NK-92 treated with Interleukin-12 subunit alpha and Interleukin-12 subunit beta, amount 100 ng/mL, for 24 hours (cell line): ENCODE data around the gene HOXA7.

Experiments
- DNase-seq: peaks from one replicate; lab custom pipeline; 2025; lab: John Stamatoyannopoulos, UW

The HOXA7 gene

DNA sequence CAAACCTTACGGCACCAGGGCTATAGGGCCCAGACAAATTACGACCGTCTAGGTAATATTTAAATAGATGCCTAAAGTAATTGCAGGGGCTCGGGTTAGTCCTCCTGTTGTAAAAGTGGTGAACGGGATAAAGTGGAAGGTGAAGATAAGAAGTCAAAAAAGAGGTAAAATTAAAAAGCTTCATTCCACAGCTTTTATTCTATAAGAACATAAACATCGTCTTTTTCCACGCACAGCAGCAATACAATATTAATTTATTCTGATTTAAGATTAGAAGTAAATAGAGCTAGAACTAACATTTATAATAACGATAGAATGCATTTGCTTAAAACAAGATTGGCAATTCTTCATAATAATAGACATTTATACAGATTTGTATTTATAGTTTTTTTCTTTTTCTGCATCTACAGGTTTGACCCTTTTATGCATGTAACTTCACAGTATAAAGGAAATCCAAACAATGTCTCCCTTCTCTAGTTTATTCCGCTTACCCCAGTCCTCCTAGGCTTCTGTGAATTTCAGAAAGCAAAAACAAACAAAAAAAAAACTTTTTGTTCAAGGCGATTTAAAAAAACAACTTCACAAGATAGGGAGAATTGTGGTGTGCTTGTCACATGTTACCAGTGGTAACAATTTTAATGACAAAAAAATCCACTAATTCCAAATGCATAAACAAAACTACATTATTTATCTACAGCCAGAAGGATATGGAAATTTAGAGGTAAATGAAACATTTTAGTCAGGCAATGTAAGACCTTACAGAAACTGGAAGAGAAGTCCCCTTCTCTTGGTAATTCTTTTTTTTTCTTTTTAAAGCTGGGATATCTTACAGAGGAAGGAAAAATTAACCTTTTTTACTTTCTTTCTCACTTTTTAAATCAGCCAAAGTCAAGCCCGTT lies 14.2 kb upstream of the HOXA7 start:
- DNase-seq, result no peak

DNA sequence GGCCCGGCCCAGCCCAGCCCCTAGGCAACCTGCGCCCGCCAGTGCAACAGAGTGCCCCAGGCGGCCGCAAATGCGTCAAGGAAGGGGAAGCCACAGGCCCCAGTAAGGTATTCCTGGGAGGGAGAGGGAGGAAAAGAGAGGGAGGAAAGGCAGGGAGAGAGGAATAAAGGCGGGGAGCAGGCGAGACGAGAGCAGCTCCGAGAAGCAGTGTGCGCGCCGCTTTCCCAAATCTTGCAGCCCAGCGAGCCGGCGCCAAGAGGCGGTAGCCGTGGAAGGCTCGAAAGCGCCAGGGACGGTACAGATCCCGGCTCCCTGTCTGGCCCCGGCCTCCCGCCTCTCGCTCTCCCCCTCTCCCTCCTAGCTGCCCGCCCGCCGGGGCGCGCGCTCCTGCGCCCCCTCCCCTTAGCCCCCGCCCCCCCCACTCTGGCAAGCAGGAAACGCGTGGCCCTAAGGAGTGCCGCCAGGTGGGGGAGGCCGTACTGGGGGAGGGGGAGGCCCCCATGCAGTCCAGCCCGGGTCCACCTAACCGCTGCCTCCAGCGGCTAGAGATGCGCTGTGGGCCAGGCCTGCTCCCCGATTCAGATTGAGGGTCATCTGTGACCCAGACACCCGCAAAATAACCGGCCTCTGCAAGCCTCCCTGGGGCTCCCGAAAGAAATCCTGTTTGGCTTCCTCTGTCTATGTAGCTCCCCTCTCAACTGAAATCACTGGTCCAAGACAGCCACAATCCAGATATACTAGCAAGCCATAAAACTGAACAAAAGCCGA lies 13.4 kb upstream of the HOXA7 start:
- peak; percentile 56 for DNase-seq

DNA sequence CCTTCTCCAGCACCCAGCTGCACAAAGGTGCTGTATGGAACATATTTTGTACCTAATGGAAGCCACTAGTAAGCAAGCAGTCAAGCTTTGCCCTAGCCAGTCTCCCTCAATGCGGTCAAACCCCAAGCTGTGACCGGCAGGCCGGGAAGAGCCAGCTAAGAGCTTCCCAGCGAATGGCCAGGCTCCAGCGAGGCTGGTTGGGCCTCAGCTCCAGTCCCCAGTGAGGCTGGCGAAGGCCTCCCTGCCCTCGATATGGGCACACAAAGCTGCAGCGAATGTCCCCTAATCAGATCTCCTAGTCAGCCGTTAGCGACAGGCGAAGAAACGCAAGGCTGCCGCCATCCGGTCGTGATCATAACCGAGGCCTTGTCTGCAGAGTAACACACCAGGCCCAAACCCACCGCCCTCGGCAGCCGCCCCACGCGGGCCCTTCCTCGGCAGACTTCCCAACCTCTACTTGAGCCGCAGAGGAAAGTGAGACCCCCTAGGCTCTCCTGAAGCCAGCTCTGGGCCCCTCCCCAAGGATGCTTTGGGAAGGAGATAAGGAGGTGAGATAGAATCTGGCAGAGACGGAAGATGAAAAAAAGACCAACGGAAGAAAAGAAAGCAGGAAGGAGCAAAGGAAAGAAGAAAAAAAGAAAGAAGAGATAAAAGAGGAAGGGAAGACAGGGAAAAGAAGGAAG lies 11.9 kb upstream of the HOXA7 start:
- DNase-seq, result peak; percentile 70

GRCh38 chr7:27167916-27168264 lies 11.4 kb upstream of the HOXA7 start:
- DNase-seq, result no peak

DNA sequence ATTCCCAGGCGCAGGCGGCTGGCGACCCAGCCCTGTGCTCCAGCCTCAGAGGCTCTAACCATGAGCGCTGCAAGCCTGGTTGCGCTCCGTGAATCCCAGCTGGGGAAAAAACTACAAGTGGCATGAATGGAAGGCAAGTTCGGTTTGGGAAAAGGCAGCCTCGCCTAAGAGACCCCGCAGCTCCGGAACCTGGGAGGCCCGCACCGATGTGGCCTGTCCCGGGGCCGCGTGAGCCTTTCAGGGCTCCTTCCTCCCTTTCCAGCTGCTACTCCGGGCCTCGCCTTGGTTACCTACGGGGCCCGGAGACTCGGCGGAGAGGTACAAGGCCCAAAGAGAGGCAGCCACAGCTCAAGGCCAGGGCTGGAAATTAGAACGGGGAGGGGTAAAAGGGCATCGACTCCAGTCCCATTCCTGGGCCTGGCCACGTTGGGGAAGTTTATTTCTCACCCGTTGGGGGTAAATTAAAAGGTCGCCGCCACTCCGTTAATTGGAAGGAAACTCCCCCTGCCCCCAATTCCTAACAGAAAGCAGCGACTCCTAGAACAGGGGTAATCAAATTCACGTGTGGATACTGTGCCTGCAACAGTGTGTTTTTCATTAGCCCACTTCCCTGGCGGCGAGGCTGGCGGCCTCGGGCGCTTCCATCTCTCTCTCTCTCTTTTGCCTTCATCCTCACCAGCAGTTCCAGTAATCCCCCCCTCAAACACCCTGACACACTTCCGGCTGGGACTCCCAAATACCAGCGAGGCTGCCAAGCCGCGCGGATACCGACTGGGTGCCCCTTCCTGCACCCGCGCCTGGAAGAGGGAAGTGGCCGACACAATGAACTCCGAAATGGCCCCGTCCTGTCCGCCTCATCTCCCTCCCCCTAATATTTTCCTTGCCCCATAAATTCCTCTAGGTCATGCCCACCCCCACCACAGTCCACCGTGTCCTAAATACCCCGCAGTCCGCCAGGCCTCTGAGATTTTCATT lies 10.3 kb upstream of the HOXA7 start:
- DNase-seq, result no peak

- no peak for DNase-seq
Measured at GRCh38 chr7:27165996-27166530, 9.6 kb upstream of the HOXA7 start.

- DNase-seq, result peak; percentile 79
Measured at GRCh38 chr7:27165089-27165995, 8.9 kb upstream of the HOXA7 start, which contains the start of gene HOXA9. Gene HOXA9, minus strand, starts transcription at chr7:27165537. Its CDS starts 80 bp downstream, at chr7:27165457.

- peak; percentile 21 for DNase-seq
Measured at GRCh38 chr7:27164367-27165088, 8.1 kb upstream of the HOXA7 start.

GRCh38 chr7:27164045-27164366 lies 7.5 kb upstream of the HOXA7 start:
- no peak for DNase-seq

GRCh38 chr7:27163288-27164044 lies 7.0 kb upstream of the HOXA7 start:
- no peak for DNase-seq

DNA sequence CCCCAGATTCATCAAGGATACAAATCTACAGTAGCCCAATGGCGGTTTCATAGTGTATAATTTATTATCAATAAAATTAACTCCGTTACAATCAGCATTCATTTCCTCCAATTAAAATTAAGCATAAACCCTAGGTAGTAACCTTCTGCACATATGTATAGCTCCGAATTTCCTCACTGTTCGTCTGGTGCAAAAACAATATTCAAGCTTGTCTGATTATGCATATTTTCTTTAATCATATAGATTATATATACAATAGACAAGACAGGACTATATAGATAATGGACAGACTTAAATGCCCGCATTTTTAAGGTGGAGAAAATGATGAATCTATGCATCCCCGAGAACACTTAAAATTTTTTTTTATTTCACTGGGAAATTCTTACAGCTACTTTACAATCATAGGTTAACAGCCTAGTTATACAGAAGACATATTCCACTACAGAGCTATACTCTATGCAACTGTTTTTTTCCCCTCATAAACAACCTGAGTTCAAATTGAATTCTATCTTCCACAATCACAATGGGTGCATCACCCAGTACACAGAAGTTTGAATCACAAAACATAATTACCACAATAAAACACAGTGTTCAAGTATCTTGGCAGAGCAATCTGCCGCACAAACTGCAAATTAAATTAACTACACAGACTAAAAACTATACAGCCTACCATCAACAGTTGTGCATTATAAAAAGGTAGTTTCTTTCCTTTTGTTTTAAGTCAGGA lies 6.2 kb upstream of the HOXA7 start:
- no peak for DNase-seq

- DNase-seq, result no peak
Measured at GRCh38 chr7:27161721-27162560, 5.5 kb upstream of the HOXA7 start.

DNA sequence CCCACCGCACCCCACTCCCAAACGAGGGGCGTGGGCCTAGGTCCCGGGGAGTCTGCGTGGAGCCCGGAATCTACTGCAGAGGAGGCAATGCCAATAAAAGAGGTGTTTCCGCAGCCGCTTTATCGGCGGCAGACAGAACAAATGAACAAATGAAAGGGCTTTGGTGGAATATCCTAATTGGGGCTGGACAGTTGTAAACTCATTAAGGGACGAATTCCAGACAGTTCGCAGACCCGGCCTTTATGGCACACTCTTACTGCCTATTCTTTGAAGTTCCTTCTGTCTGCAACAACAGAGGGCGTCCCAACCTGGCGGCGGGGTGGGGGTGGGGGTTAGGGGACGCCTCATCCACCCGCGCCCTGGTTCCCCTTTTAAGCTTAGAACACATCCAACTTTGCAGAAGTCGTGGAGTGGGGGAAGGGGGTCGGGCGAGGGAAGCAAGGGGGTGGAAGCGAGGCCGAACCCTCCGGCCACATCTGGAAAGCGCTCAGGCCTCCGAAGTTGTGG lies 4.8 kb upstream of the HOXA7 start:
- no peak for DNase-seq

DNA sequence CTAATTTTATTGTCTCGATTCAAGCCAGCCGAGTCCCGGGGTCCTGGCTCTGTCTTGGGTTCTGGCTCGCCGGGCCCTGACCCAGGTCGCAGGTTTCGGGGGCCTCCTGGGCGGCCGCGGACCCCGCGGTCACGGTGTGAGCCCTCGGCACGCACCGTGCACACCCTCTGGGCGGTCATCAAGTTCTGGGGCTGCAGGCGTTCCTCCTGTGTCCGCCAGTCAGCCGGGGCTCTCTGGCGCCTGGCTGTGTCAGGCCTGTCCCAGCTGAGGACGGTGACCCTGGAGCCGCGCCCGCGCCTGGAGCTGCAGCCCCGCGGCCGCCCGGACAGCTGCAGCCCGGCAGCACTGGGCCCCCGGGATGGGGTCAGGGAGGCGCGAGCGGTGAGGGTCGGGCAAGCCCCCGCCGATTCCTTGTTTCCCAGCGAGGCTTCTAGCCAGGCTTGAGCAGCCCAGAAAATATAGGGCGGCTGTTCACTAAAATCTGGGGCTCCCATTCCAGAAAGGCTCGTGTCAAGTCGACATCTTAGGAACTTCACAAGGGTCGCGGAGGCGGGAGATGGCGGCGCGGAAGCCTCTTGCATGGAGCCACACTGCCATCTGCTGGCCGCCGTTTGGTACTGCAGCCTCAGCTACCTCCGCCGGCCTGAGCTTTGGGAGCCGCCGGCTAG lies 4.2 kb upstream of the HOXA7 start:
- DNase-seq, result peak; percentile 73

DNA sequence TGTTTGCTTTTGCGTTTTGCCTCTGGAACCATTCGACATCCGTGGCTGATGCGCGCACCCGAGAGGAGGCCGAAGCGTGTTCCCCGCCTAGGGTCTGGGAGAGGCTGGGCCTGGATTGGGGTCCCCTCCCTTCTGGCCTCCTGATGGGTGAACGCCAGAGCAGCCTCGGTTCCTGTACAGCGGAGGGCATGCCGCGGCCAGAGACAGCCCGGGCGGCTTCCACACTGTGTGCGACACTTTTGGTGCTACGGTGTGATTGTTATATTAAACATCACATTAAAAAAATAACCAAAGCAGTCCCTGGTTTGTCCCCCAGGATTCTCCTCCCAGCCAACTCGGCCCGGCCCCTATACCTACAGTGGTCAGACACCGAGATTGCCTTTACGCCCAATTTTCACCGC lies 3.7 kb upstream of the HOXA7 start:
- no peak for DNase-seq
